Measurements from ENCODE around the gene SLC43A1.

SLC43A1 gene

DNA sequence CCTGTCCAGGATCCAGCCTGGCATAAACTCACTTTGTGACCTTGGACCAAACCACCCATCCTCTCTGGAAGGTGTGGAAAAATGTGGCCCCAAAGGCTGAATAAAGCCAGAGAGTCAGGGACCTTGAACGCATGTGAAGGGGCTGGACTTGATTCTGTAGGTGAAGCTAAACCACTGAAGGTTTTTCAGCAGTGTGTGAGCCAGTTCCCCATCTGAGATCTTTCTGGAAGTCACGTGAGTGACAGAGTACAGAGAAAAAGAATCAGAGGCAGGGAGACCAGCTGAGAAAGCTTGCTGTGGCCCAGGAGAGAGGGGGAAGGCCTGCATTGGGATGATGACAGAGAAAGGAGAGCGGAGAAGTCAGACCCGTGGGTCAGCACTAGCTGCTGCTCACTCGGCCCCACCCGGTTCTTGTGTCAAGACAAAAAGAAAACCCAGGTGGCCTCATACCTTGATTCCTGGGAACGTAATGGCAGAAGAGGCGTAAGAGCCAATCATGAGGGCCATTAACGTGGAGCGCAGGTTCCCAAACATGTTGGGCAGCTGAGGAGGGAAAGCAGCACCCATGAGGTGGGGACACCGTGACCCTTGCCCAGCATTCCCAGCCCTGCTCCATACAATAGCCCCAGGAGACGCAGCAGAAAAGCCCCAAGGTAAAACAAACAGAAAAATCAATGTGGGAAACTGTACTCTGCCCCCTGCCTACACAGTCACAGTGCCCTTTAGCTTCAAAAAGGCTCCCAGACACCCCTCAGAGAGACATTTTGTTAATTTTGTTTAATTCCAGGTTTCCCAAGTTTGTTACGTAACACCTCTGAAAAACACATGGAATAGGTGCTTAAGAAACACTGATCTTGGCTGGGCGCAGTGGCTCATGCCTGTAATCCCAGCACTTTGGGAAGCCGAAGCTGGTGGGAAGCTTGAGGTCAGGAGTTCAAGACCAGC is 17.9 kb downstream of the SLC43A1 start:
- no peak for DNase-seq (ENCODE audit: low read depth)

- no peak for DNase-seq (ENCODE audit: low read depth)
These were observed 19.2 kb downstream of the SLC43A1 start for GRCh38 chr11:57496109-57496820.

DNA sequence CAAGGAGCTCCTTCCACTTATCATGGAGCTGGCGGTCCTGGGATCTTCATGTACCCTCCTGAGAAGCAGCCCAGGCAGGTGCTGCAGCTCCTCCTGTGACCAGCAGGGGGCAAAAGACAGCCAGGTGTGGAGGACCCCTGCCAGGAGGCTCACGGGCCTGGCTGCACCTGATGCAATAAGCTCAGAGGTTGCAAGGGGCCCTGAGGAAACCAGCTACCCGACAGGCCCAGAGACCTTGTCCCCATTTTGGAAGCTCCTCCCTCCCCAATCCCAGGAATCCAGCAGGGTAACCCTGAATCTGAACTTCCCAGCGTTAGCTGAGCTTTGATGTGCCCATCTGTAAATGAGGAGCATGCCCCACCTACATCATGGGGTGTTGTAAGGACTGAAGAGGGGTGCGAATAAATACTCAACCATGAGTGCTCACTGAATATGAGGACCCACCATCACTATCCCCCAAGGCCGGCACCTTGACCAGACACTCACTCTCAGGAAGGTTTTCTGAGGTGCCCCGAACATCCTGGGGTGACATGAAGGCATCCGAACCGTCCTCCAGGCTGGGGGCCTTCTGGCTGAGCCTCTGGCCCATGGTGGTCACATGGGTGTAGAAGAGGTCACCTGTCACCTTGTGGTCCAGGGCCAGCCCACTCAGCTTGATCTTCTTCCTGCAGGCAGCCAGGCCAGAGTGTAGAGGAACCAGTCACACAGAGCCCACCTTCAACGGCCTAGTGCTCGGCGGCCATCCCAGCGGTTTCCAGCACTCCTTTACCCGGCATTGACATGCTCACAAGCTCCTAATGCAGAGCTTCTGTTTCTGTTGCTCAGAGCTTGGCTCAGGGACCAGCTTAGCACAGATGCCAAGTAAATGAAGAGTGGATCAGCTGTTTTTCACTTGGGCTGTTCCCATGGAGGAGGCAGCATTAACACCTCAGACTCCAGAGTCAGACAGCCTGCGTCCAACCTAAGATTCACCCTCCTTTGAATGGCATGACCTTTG is 21.7 kb downstream of the SLC43A1 start:
- peak; percentile 63 for DNase-seq (ENCODE audit: low read depth)

DNA sequence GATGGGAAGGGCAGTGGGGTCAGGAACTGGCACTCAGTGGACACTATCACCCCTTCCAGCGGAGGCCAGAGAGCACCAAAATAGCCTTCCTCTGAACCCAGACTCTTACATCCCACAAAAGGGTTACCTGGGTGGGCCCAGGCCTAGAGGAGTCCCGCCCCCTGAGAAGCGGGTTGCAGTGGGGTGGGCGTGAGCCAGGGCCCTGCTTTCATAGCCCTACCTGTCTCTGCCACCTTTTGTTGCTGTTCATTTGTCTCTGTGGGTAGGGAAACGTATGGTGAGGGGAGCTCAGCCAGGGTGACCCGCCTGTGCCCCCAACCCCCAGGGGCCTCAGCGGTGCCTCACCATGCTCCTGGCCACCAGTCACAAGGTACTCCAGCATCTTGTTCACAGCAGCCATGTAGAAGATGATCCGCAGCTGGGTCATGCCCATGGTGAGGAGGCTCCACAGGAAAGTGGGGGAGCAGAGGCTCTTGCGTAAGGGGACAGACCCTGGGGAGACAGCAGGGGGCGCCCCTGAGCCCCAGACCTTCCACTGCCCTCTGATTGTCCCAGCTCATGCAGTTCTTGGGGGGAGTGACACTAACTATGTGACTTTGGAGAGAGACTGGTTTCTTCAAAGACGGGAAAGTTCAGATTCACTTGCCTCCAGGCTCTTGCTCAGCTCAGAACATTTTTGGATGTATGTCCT is 24.0 kb downstream of the SLC43A1 start:
- DNase-seq (ENCODE audit: low read depth): no peak

DNA sequence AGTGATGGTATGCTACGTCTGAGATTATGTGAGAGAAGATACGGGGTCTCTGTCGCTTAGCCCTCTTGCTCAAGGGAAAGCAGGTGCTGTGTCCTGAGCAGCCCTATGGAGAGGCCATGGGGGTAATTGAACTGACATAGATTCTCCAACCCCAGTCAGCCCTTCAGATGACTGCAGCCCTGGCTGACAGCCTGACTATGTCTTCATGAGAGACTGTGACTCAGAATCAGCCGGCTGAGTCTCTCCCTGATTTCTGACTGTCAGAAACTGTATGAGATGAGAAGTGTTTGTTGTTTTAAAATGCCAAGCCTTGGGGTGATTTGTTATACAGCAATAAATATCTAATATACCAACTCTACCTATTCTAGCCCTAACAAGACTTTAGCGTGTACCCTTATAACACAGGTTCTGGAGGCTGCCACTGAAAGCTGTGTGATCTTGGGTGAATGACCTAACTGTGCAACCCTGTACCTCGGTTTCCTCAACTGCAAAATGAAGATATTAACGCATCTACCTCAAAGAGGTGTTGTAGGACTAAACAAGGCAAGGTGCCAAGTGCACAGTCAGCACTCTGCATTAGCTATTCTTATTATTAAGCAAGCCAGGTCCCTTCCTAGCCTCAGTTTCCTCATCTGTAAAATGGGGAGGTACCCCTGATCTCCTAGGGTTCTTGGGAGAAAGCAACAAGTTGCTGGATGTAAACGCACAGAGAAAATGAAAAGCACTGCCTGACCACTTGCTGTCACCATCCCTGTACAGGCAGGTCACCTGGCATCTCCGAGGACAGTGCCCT is 24.9 kb downstream of the SLC43A1 start:
- no peak for DNase-seq (ENCODE audit: low read depth)

- DNase-seq (ENCODE audit: low read depth): no peak
These were observed 27.4 kb downstream of the SLC43A1 start for GRCh38 chr11:57487920-57488659.

- DNase-seq (ENCODE audit: low read depth): no peak
These were observed 28.3 kb downstream of the SLC43A1 start for GRCh38 chr11:57487021-57487778.

GRCh38 chr11:57485217-57485990 is 30.1 kb downstream of the SLC43A1 start:
- no peak for DNase-seq (ENCODE audit: low read depth)

- no peak for DNase-seq (ENCODE audit: low read depth)
These were observed 31.3 kb downstream of the SLC43A1 start for GRCh38 chr11:57484141-57484710.

GRCh38 chr11:57483562-57483918 is 32.0 kb downstream of the SLC43A1 start:
- DNase-seq (ENCODE audit: low read depth): no peak

DNA sequence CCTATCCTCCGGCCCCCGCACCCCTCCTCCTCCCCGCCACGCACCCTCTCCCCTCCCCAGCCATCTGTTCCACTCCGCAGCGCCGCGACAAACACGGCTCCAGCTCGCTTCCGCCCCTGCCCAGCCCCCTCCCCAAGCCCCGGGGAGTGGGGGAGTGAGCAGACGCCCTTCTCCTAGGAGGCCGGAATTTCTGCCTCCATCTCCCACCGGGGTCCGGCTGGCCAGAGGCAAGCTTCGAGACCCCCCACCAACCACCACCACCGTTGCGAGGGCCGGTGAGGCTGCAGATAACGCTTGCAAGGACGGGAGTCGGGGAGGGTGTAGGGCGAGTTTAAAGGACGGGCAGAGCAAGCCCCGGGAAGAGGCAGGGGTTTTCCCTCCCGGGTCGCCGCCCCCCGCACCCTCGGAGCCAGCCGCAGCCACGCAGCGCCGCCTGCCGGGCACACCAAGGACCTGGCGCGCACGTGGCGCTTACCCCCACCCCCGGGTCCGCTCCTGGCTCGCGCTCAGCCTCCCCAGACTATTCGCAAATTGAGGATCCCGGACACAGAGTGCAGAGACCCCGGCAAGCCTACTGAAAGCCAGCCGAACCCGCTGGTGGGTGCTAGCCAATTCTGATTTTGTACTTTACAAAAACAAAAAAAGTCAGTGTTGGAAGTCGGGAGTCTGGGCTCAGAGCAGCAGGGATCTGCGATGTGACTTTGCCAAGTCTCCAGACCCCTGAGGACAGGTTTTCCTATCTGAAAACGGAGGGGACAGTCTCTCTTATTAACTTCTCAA is 32.5 kb downstream of the SLC43A1 start:
- DNase-seq (ENCODE audit: low read depth): no peak

- DNase-seq (ENCODE audit: low read depth): no peak
These were observed 33.4 kb downstream of the SLC43A1 start for GRCh38 chr11:57481915-57482781.

- no peak for DNase-seq (ENCODE audit: low read depth)
These were observed 34.2 kb downstream of the SLC43A1 start for GRCh38 chr11:57481315-57481714.

- DNase-seq (ENCODE audit: low read depth): peak; percentile 46
These were observed 34.9 kb downstream of the SLC43A1 start for GRCh38 chr11:57480409-57481137.

DNA sequence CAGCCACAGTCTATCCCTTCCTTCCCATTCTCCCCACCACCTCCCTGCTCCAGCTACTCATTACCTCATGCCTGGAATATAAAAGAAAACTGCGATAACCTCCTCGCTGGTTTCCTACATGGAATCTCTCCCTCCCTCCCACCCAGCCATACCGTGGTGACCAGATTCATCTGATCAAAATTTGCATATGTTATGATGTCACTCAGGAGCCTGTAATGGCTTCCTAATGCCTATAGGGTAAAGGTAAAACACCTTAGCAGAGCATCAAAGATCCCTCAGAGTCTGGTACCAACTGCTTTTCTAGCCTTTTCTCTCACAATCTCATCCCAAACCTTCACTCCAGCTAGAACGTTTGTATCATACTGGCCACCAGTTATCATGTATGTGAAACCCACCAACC is 35.6 kb downstream of the SLC43A1 start:
- no peak for DNase-seq (ENCODE audit: low read depth)

All from stimulated activated CD8-positive, alpha-beta memory T cell treated with anti-CD3 and anti-CD28 coated beads, Interleukin-12 subunit alpha, Interleukin-12 subunit beta, amount 100 ng/mL, for 1 hour (primary cell).